NCI-H524 treated with DMSO at 0.1 percent for 48 hours (cell line): Measurements from ENCODE around the gene IKZF2.

Source experiments
- DNase-seq: peaks from one replicate; lab custom pipeline; 2025; lab: John Stamatoyannopoulos, UW

Gene IKZF2

GRCh38 chr2:213151437-213152064 lies at the start of gene IKZF2:
TSS of gene IKZF2 (minus strand) at chr2:213151612. CDS start at chr2:213148629, 2,983 bp downstream.
- DNase-seq = peak; percentile 43

GRCh38 chr2:213199871-213200270 lies 48.5 kb upstream of the IKZF2 start:
- DNase-seq = no peak

DNA sequence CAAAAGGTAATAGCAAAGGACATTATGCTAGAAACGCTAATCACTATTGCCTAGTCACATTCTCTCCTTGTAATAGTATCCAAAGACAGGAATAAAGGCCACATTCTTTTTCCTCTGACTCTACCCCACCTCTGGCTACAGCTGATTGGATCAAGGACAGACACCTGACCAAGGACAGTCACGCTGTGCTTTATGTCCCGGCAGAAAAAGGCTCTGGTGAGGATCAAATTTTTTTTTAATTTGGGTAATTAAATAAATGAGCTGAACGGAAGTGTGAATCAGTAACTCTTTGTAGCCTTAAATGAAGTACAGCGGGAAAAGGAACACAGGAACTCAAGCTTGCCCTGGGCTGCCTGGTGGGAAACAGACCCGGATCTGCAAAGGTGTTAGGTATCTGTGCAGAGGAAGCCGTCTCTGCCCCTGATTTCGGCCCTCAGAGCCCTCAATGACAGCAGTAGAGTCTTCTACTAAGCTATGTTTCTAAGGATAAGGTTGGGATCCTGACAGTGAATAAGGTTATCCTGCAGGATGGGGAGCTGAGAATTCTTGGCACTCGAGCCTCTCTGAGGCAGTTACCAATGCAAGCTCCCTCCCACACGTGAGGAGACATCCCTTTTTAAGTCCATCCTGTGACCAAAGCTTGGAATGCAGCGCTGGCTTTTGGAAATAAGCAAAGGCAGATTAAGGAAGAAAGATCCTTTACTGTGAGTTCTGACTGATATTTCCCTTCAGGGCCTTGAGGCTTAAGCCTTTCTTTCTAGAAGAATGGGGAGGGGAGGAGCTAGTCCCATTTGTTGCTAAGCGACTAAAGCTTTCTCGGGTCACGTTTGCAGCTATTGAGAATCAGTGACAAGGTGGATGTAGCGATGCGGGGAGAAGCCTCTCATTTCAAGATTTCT lies 37.8 kb upstream of the IKZF2 start:
- DNase-seq = no peak

- DNase-seq = no peak
These were observed 37.1 kb upstream of the IKZF2 start for GRCh38 chr2:213188533-213188867.

DNA sequence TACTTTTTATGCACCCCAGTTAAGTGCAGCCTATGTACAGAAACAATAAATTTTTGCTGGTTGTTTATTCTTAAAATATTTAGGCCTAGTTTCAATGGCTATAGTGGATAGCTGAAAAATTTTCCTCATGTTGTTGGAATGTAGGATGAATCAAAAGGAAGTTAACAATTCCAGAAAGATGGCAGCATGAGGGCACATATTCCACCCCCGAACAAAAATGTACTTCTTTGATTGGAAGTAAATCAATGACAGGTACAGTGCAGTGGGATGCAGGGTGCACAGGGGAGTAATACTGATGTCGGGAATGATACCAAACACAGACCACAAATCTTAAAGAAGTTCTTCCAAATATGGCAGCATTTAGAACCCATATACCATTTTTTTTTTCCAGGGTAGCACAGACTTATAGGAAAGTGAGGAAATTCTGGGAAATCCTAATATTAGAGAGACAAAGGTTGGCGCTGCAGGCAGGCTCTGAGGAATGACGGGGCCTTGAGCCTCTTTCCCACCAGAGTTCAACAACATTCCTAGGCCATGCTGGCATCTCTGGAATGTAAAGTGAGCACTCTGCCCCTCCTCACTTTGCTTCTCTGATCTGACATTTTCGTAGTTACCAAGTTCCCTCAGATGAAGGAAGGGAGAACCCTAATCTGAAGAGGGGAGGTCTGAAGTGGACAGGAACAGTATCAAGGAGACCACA lies 36.6 kb upstream of the IKZF2 start:
- DNase-seq = no peak

- DNase-seq = no peak
These were observed 36.0 kb upstream of the IKZF2 start for GRCh38 chr2:213187386-213187785.

DNA sequence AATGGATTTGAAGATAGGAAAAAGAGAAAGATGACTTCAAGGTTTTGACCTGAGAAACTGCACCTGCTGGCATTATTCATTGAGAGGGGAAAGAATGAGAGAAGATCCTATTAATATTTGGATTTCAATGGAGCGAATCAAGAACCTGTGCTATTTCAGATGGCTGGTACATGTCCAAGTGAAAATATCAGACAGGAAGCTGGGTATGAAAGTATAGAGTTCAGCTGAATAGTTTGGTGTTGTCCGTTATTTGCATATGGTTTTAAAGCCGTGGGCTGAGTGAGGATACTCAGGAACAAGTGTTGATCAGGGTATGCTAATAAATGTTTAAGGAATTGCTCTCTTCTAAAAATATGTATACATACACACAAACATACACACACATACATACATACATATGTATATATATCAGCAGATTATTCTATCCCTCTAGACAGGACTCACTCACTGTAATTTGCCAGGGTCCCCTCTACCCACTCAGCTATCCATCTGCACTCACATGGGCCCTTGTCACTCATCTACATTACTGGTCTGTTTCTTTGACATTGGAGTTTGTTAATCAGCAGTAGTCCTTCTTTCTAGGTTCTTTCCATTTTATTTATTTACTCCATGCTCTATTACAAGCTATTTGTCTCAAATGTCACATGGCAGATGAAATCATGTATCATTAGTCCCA lies 33.9 kb upstream of the IKZF2 start:
- no peak for DNase-seq

- no peak for DNase-seq
These were observed 30.3 kb upstream of the IKZF2 start for GRCh38 chr2:213181712-213182111.

DNA sequence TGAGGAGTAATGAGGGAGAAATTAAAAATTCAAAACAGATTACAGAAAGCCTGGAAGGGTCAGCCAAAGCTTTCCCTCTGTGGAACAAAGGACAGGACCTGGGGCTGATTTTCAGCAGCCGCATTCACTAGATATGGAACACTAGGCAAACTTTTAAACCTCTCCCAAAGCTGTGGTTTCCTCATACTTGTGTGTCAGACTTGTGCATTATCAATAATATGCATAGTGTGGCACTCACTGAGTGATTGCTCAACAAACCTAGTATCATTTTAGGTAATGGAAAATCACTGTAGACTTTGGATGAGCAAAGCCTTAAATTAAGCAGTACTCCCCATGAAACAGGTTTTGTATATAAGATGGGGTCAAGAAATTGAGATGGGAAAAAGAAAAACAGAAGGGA lies 26.3 kb upstream of the IKZF2 start:
- DNase-seq = no peak

GRCh38 chr2:213175673-213176247 lies 24.3 kb upstream of the IKZF2 start:
- DNase-seq = no peak

DNA sequence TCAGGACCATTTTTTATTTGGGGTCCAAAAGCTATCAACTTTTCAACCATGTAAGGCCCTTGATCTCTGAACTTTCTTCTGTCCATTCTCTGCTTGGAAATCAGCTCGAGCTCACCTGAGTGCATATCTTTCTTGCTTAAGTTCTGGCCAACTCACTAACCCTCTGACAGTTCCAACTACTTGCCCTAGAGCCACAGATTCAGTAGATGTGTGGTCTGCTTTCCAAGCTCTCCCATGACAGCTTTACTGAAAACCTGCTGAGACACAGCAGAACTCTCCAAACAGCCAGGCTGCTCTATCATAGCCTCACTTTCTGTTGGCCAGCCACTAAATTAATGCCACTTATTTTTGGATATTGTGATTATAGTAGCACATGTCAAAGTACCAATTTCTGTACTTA lies 21.2 kb upstream of the IKZF2 start:
- no peak for DNase-seq

- no peak for DNase-seq
These were observed 19.7 kb upstream of the IKZF2 start for GRCh38 chr2:213171147-213171546.

DNA sequence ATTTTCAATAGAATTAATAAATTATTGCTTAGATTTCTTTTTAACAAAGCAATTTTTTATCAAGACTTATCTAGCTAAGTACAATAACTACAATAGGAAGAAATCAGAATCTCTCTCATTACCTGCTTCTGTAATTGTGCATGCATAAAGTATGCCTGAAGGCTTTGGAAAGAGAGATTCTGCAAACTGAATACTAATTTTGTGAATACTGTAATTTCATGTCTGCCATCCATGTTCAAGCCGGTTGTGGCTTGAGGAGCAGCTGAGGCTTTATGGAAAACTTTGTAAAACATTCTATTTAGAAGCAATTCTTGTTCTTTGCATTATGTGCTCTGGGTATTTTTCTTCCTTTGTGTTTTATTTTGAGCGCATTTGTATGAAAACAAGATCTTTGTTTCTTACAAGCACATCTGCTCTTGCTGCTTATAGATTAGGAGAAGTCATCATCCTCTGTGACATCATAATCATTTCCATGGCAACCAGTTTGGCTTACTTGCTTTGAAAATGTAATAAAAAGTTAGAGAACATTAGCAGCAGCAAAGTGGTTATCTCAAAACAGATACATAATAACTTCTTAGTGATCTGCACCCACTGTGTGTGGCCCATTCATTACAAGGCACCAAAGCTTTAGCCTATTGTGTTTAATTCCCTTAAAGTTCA lies 16.0 kb upstream of the IKZF2 start:
- no peak for DNase-seq

- DNase-seq = no peak
These were observed 14.7 kb upstream of the IKZF2 start for GRCh38 chr2:213166109-213166508.

DNA sequence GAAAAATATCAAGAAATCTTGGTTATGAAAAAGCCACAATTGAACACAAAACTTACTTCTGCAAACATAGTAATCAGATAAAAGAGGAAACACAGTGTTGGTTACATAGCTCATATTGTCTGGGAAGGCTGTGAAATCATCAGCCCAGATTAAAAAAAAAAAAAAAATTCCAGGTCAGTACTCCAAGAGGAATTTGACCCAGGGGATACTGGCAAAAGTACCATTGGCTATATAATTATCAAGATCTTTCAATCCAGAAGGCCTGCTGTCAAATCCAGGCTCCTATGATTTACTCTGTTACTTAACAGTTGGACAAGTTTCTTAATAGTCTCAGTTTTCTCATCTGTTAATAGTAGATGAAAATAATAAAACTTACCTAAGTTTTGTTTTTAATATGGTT lies 12.9 kb upstream of the IKZF2 start:
- DNase-seq = no peak

DNA sequence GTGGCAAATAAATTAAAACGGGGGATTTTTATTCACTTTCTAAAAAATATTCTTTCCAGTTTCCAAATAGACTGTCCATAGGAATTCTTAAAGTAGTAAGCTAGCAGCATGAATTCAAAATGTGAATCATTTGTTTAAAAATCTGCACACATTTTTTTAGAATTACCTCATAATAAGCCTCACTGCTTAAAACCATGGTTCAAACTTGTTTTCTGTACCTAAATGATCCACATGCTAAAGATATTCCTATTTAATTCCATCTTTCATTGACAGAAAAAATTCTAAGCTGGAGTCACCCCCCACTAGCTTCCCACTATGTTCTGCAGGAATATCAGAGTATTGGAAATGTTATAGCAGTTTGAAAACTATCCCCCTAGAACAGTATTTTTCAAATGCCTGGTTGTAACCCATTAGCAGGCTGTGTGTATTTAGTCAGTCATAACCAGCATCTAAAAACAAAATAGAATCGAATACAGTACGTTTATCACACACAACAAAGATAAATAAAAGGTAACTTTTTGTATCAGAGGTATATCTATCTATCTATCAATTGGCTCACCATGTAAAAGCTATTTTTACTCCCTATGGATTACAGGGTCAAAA lies 11.2 kb upstream of the IKZF2 start:
- no peak for DNase-seq

DNA sequence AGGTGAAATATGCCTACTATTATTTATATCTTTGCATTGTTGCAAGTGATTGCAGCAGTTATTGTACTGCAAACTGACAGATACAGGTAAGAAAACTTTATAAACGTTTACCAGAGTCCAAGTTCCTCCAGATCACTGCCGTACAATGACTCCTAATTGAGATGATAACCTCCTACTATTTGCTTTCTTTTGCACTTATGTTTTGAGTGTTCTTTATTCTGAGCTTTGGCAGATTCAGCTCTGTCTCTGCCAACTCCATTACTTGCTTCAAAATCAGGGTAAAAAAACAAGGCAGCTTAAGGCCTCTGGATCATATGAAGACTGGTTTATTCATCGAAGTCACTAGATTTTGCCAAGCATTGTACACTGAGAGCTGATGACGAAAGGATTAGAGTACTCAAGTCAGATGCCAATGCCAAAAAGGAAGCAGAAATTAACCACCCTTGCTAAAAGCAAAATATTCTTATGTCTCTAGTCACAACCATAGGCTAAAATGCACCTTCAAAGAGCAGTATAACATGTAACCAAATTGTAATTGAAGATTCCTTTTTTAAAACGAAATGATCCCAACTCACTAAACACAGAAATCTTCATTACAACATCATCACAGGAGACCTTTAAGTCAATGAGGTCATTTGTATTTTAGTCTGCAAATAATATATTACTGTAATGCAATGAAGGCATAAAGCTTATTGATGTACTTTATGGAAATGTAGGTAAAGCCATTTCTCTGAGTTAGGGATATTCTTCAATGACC lies 10.5 kb upstream of the IKZF2 start:
- DNase-seq = no peak

DNA sequence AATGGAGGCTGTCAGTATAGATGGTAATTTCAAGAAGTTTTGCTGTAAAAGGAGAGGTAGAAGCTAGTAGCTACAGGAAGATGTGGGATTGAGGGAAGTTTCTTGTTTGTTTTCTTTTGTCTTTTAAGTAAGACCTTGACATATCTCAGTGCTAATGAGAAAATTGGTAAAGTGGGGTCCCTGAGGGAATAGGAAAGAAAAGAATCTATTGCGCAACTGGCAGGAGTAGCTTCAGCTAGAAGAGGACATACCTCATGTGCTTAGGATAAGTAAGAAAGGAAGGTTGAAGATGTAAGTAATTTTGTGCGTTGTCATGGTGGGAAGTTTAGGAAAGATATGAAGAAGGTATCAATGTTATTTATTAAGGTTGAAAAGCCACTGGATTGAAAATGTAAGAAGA lies 8.4 kb upstream of the IKZF2 start:
- DNase-seq = no peak

DNA sequence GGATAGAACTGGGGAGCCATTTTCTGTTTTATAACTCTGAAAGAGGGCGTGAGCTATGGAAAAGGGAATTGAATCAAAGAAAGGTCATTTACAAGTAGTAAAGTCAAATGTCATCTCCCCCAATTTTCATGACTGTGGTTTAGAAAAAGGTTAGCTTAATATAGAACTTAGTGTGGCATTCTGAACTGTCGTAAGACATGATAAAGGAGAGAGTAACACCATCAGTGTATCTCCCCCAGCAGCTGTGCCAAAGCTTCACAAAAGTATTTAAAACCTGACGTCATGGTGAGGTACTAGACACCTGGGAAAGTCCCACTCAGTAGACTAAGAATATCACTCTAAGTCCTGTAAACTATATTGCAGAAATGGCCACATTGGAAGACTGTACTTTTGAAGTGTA lies 5.8 kb upstream of the IKZF2 start:
- DNase-seq = no peak

- no peak for DNase-seq
These were observed 5.3 kb upstream of the IKZF2 start for GRCh38 chr2:213156717-213157116.
